G401.6 (cell line): ENCODE measurements around the gene LILRB2.
"Not testable (repeated sequence)": the region's sequence is repeated elsewhere in the genome, so short reads cannot be mapped to it uniquely, and the experiment has no call there.

Experiments used
- FAIRE-seq: peaks from 2 replicates; lab custom pipeline; 2012; peaks lifted over from hg19 to GRCh38; lab: Jason Lieb, UNC

LILRB2 gene

DNA sequence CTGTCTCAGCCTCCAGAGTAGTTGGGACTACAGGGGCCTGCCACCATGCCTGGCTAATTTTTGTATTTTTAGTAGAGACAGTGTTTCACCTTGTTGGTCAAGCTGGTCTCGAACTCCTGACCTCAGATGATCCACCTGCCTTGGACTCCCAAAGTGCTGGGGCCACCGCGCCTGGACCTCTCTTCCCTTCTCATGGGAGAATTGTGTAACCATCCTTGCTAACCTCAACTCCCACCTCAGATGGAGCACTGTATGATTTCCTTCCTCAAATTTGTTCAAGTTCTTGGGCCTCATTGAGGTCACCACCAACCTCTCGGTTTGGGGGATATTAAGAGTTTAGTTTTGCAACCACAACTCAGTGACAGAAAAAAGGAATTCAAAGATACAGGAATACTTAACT is 21.3 kb upstream of the LILRB2 start:
- FAIRE-seq = no peak

DNA sequence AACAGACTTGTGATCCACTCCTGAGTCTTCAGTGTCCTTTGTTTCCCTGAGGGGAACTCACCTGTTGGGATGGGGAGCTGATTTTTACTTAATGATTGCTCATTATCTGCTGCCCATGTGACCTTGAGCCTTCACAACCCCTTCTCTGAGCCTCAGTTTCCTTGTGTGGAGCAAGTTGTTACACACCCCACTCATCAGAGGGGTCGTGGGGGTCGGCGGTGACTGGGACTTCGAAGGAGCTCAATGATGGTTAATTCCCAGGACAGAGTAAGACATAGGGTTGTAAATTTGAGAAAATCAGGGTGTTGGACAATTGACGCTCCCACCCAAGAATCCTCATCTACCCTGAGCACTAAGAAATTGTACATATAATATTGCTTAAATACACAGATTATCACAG is 18.6 kb upstream of the LILRB2 start:
- no peak for FAIRE-seq

DNA sequence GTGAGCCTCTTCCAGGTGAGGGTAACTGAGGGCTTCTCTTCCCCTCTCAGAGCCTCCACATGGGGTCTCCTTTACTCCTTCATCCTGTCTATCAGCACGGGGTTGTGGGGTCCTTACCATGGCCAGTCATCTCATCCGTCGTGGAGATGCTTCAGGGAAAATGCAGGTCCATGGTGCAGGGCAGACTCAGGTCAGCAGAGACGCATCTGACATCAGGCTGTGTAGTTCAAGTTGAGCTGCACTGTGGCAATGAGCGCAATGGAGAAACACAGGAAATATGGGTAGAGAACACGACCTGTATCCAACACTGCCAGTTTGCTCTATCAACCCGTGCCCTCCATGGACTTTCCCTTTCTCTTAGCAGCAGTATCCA is 18.2 kb upstream of the LILRB2 start:
- FAIRE-seq = no peak

GRCh38 chr19:54298357-54299125 is 17.6 kb upstream of the LILRB2 start:
- no peak for FAIRE-seq

DNA sequence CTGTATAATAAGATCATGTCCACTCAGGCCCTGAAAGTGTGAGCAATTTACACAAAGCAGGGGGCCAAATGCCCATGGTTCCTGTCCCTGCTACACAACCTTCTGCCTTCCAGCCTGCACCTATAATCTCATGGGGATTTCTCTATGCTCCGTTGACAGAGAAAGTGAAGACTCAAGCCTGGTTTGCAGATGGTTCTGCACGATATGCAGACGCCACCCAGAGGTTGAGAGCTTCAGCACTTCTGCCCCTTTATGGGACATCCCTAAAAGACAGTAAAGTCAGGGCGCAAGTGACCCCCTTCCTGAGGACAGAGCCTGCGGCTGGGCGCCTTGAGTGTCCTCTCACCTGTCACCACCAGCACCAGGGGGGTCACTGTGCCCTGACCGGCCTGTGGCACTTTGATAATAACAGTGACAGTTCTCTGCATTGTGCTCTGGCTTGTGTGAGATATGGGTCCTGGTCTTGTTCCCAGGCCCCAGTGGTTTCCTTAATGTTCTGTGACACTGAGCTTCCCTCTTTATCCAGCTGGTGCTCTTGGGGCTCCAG is 16.9 kb upstream of the LILRB2 start:
- FAIRE-seq = no peak

DNA sequence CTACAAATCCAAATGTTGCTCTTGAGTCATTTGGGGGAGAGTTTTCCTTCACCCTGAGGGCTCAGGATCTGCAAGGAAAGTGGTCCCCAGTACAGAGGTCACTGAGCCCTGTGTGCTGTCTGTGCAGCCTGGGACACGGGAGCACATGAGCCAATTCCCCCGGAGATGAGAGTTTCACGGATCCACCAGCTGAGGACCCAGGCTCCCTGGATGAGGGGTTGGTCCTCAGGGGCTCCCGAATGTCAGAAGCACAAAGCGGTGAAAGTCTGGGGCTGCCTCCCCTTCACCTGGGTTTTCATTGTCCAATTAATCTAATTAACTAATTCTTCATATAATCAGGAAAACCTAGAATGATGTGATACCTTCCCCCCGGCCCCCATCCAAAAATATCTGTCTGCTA is 13.6 kb upstream of the LILRB2 start:
- FAIRE-seq = no peak

- FAIRE-seq = not testable (repeated sequence)
Observed at GRCh38 chr19:54289160-54289559, 8.2 kb upstream of the LILRB2 start.

DNA sequence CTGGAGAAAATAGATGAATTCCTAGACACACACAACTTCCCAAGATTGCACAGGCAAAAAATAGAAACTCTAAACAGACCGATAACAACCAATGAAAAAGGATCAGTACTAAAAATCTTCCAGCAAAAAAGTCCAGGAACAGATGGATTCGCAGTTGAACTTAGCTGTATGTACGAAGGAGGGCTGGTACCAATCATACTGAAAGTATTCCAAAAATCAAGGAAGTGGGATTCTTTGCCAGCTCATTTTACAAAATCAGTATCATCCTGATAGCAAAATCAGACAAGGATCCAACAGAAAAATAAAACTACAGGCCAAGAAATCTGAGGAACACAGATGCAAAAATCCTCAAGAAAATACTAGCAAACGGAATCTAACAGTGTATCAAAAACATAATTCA is 6.5 kb upstream of the LILRB2 start:
- FAIRE-seq = no peak

DNA sequence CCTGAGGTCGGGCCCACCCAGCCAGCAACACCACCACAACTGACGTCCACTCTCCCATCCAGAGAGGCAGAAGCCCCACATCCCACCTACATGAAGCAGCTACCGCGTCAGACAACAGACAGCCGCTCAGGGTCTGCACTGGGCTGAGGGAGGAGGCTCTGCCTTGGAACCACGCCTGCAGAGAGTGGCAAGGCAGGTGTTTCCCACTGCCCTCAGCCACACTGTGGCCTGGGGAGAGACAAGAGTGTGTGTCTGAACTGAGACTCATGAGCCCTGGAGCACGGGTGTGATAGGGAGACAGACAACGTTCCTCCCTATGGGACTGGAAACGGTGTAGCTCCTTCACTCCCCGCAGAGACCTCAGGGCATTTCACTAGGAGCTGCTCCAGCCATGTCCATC is 5.4 kb upstream of the LILRB2 start:
- FAIRE-seq = not testable (repeated sequence)

DNA sequence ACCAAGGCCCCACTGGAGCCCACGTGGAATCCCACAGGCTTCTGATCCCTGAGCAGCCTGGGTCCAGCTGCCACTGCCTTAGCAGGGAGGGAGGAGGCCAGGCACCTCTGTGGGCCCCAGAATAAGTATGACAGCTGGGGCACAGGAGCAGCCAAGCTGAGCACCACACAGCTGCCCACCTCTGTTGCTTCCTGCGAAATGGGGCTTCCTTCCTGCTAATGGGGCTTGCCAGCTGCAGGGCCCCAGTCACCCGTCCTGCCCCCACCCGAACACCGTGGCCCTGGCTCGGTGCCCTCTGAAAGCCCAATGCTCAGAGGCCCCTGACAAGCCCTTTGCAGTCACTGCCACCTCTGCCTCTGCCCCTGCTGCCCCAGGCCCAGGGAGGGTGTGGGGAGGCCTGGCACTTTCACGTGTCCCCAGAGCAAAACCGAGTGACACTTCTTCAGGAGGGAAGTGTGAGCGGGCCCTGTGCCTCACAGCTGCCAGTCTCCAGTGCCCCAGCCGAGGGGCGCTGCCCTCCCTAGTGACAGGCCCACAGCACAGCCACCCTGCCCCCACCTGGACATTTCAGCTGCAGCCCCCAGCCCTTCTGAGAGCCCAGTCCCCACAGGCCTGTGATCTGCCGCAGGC is 4.6 kb upstream of the LILRB2 start:
- FAIRE-seq = not testable (repeated sequence)

- no peak for FAIRE-seq
Observed at GRCh38 chr19:54282686-54283470, 2.0 kb upstream of the LILRB2 start.

GRCh38 chr19:54281729-54282075 is 792 bp upstream of the LILRB2 start:
- FAIRE-seq = not testable (repeated sequence)

DNA sequence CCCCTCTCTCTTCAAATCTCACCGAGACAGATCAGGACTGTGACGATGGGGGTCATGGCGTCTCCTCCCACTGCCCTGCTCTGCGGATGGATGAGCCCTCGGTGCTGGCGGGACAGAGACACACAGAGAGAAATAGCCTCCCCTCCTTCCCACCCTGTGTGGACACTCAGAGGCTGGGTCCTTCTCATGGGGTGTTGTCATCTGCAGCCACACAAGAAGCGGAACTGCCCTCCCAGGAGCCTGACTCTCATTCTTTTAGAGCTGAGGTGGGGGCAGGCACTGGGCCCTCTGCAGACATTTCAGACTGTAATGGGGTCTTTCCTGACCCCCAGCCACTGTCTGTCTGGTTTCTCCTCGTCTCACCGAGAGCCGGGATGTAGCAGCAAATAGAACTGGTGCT is 469 bp downstream of the LILRB2 start:
- FAIRE-seq = not testable (repeated sequence)

DNA sequence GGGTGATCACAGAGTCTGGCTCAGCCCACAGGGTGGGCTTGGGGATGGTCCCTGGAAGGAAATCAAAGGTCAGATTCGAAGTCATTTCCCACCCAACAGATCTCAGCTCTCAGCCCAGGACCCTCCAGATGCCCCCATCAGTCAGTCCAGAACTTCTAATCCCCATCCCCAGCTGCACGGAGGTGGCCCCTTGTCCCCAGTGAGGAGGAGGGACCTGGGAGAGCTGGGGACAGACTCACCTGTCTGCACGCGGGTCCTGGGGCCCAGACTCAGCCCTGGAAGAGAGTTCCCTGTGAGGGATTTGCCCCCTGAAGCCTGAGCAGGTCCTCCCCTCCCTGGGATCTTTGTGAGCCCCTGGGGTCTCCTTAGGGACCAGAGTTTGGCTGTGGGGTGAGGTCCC is 885 bp downstream of the LILRB2 start:
- FAIRE-seq = not testable (repeated sequence)

- FAIRE-seq = no peak
Observed at GRCh38 chr19:54279406-54279962, 1.4 kb downstream of the LILRB2 start.

GRCh38 chr19:54278571-54279195 is 2.2 kb downstream of the LILRB2 start:
- not testable (repeated sequence) for FAIRE-seq

DNA sequence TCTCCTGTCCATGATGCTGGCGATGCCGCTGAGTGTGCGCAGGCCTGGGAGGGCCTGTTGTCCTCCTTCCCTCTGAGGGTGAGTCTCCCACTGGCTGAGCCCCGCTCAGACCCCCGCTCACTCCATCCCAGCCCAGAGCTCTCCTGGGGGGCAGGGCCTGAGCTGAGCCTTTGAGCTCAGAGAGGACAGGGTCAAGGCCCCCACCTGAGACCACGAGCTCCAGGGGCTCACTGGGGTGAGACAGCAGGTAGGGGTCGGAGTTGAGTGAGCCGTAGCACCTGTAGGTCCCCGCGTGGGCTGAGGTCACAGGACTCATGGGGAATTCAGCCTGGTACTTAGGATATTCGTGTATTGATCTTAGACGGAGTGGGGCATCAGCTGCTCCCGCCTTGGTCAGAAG is 2.9 kb downstream of the LILRB2 start:
- FAIRE-seq = not testable (repeated sequence)

DNA sequence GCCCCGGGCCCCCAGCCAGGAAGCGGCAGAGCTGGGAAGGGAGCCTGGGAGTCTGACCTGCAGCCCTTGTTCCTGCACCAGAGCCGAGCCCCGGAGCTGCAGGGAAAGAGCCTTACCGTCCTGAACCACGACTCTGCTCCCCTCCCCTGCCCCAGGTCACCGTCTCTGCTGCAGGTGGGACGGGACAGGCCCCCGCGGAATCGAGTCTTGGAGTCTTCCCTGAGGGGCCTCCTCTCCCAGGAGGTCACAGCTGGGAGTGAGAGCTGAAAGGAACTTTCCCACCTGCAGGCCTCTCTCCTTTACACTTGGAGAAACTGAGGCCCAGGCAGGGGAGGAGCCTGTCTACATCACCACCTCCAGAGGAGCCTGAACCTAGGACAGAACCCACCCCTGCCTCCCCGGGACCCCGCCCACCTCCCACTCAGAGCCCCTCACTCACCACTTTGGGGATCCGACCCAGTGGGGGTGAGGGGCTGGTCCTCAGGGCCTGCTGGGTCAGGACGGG is 3.7 kb downstream of the LILRB2 start:
- FAIRE-seq = not testable (repeated sequence)

DNA sequence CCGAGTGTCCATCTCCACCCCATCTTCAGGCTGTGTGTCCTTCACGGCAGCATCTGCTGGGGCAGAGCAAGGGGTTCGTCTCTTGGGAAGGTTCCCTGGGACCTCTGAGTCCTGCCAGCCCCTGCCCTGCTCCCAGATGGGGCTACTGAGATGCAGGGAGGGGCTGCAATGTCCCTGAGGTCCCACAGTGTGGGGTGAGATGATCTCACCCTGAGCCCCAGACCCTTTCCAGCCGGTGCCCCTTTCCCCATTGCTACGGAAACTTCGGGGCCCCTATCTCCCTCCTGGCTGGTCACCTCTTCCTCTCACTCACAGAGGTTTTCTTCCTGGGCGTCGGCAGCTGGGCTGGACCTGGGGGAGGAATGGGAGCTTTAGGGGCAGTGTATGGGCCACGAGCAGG is 5.0 kb downstream of the LILRB2 start:
- FAIRE-seq = no peak

DNA sequence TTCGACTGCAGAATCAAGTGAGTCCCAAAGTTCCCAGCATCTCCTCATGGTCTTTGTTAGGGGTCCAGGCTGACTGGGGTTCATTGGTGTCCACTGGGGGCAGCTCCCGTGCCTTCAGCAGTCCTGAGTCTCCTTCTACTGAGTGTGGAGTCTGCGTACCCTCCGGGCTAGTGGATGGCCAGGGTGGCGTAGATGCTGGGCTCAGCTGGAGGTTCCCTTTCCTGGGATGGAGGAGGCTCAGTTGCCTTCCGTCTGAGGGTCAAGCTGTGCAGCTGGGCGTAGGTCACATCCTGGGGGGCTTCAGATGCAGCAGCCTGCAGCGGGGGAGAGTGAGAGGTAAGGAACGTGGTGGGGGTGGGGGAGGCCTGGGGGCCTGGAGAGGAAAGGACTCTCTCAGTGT is 6.4 kb downstream of the LILRB2 start:
- not testable (repeated sequence) for FAIRE-seq

DNA sequence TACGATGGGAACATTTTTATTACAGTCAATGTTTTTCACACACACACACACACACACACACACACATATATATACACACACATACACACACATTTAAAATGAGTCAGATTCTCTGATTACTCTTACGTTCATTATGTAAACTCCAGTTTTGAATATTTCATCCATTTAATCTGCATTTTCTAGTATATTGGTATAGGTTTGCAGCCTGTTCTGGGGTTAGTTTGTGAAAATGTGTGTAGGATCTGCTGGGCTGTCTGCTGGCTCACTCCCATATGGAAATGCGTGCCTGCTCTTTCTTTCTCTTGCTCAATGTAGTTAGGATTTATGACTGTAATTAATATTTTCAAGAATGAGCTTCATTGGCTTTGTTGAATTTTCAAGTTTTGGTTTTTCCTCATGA is 7.1 kb downstream of the LILRB2 start:
- no peak for FAIRE-seq

GRCh38 chr19:54272181-54272580 is 8.7 kb downstream of the LILRB2 start:
- not testable (repeated sequence) for FAIRE-seq
